ENCODE measurements around the gene USP9X. TPM values are rescaled to one million over a fixed set of nuclear protein-coding genes. Genes with fewer than 3 reads are reported as not detected.

Gene USP9X
- total RNA-seq, 1 experiment from 2014 or later, result 163 TPM

DNA sequence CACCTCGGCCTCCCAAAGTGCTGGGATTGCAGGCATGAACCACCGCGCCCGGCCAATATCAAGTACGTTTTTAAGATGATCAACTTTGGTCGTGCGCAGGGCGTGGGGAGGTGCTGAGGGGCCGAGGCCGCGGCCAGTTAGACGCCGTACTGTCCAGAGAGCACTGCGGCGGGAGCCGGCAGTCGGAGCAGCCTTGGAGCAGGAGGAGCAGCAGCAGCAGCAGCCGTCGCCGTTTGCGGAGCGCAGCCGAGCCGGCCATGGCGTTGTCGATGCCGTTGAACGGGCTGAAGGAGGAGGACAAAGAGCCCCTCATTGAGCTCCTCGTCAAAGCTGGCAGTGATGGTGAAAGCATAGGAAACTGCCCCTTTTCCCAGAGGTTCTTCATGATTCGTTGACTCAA, 8.5 kb upstream of the USP9X start (continued):
- TF ChIP-seq, protein P1, sequence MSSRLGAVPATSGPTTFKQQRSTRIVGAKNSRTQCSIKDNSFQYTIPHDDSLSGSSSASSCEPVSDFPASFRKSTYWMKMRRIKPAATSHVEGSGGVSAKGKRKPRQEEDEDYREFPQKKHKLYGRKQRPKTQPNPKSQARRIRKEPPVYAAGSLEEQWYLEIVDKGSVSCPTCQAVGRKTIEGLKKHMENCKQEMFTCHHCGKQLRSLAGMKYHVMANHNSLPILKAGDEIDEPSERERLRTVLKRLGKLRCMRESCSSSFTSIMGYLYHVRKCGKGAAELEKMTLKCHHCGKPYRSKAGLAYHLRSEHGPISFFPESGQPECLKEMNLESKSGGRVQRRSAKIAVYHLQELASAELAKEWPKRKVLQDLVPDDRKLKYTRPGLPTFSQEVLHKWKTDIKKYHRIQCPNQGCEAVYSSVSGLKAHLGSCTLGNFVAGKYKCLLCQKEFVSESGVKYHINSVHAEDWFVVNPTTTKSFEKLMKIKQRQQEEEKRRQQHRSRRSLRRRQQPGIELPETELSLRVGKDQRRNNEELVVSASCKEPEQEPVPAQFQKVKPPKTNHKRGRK (CRISPR knock-in tag; IDR thresholded peaks at IDR 0.05; ENCODE audit: borderline replicate concordance), result no peak
- TF ChIP-seq ZNF263 (CRISPR knock-in tag; IDR thresholded peaks at IDR 0.05; ENCODE audit: low read depth), result no peak
- TF ChIP-seq KAT7 (CRISPR knock-in tag; IDR thresholded peaks at IDR 0.05; ENCODE audit: borderline replicate concordance), result no peak

DNA sequence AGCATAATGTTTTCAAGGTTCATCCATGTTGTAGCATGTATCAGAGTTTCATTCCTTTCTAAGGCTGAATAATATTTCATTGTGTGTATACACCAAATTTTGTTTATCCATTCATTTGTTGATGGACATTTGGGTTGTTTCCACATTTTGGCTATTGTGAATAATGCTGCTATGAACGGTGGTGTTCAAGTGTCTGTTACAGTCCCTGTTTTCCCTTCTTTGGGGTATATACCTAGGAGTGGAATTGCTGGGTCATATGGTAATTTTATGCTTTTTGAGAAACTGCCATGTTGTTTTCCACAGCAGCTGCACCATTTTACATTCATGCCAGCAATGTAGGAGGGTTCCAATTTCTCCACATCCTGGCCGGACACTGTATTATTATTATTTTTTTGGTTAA, 3.4 kb upstream of the USP9X start:
- ATAC-seq, result no peak
- Mint-ChIP-seq H3K36me3 (peaks cover 4% of the 10 kb centered on the region), H3K4me3 (no peak overlapping the region), H3K27ac (no peak overlapping the region), H3K4me1 (peaks cover 24% of the 10 kb centered on the region), H3K27me3 (ENCODE audit: low read depth) (no peaks in the 10 kb centered on the region), H3K9me3 (no peaks in the 10 kb centered on the region)
- TF ChIP-seq MXD4 (CRISPR knock-in tag; IDR thresholded peaks at IDR 0.05; ENCODE audit: borderline replicate concordance) (no peak), RORB (CRISPR knock-in tag; IDR thresholded peaks at IDR 0.05) (no peak), SP1 (CRISPR knock-in tag; conservative IDR thresholded peaks at IDR 0.05) (no peak), TCF7 (CRISPR knock-in tag; IDR thresholded peaks at IDR 0.05; ENCODE audit: low read depth) (no peak), NFATC4 (CRISPR knock-in tag; IDR thresholded peaks at IDR 0.05) (no peak), ELF4 (CRISPR knock-in tag; IDR thresholded peaks at IDR 0.05; ENCODE audit: low read depth) (no peak)
- TF ChIP-seq, protein P2, sequence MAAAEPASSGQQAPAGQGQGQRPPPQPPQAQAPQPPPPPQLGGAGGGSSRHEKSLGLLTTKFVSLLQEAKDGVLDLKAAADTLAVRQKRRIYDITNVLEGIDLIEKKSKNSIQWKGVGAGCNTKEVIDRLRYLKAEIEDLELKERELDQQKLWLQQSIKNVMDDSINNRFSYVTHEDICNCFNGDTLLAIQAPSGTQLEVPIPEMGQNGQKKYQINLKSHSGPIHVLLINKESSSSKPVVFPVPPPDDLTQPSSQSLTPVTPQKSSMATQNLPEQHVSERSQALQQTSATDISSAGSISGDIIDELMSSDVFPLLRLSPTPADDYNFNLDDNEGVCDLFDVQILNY (CRISPR knock-in tag; IDR thresholded peaks at IDR 0.05), result no peak
- TF ChIP-seq, protein P3, sequence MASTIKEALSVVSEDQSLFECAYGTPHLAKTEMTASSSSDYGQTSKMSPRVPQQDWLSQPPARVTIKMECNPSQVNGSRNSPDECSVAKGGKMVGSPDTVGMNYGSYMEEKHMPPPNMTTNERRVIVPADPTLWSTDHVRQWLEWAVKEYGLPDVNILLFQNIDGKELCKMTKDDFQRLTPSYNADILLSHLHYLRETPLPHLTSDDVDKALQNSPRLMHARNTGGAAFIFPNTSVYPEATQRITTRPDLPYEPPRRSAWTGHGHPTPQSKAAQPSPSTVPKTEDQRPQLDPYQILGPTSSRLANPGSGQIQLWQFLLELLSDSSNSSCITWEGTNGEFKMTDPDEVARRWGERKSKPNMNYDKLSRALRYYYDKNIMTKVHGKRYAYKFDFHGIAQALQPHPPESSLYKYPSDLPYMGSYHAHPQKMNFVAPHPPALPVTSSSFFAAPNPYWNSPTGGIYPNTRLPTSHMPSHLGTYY (CRISPR knock-in tag; IDR thresholded peaks at IDR 0.05), result no peak
- TF ChIP-seq, protein P4, sequence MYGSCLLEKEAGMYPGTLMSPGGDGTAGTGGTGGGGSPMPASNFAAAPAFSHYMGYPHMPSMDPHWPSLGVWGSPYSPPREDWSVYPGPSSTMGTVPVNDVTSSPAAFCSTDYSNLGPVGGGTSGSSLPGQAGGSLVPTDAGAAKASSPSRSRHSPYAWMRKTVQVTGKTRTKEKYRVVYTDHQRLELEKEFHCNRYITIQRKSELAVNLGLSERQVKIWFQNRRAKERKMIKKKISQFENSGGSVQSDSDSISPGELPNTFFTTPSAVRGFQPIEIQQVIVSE (CRISPR knock-in tag; IDR thresholded peaks at IDR 0.05; ENCODE audit: borderline replicate concordance), result no peak
- ChIA-PET POLR2A (no interaction called here), CTCF (no interaction called here)
- DNase-seq (ENCODE audit: low spot score), result no peak

DNA sequence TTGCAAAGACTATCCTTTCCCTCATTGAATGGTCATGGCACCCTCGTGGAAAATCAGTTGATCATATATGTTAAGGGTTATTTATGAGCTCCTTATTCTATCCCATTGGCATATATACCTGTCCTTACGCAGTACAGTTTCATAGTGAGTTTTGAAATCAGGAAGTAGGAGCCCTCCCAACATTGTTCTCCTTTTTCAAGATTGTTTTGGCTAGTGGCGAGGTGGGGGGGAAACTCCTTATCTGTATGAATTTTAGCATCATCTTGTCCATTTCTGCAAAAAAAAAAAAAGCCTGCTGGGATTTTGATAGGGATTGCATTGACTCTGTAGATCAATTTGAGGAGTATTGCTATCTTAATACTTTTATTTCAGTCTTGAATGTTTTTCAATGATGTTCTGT, 2.5 kb upstream of the USP9X start:
- H3K4me1 Mint-ChIP-seq, result peaks cover 24% of the 10 kb centered on the region
- H3K36me3 Mint-ChIP-seq, result peaks cover 10% of the 10 kb centered on the region
- no peak overlapping the region for H3K4me3 Mint-ChIP-seq
- H3K27ac Mint-ChIP-seq, result no peak overlapping the region
- no peaks in the 10 kb centered on the region for H3K9me3 Mint-ChIP-seq
- no peak for DNase-seq (ENCODE audit: low spot score)
- no peaks in the 10 kb centered on the region for H3K27me3 Mint-ChIP-seq (ENCODE audit: low read depth)
- no peak for ATAC-seq
- TF ChIP-seq, protein P5, sequence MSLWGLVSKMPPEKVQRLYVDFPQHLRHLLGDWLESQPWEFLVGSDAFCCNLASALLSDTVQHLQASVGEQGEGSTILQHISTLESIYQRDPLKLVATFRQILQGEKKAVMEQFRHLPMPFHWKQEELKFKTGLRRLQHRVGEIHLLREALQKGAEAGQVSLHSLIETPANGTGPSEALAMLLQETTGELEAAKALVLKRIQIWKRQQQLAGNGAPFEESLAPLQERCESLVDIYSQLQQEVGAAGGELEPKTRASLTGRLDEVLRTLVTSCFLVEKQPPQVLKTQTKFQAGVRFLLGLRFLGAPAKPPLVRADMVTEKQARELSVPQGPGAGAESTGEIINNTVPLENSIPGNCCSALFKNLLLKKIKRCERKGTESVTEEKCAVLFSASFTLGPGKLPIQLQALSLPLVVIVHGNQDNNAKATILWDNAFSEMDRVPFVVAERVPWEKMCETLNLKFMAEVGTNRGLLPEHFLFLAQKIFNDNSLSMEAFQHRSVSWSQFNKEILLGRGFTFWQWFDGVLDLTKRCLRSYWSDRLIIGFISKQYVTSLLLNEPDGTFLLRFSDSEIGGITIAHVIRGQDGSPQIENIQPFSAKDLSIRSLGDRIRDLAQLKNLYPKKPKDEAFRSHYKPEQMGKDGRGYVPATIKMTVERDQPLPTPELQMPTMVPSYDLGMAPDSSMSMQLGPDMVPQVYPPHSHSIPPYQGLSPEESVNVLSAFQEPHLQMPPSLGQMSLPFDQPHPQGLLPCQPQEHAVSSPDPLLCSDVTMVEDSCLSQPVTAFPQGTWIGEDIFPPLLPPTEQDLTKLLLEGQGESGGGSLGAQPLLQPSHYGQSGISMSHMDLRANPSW (CRISPR knock-in tag; conservative IDR thresholded peaks at IDR 0.05; ENCODE audit: low read depth), result no peak
- ChIA-PET CTCF (no interaction called here), POLR2A (no interaction called here)
